Adrenal gland (tissue), 5 donors: Measurements from ENCODE around the gene BRIP1.

Experiments used
- POLR2A ChIP-seq, 2 donors: fragments of 450-650 bp; IDR thresholded peaks; one replicate each; pipeline ENCODE4 v1.6.1; 2017; ENCODE audit warnings: antibody characterized with exemption in 2 of 2, mild to moderate bottlenecking in 2 of 2, moderate library complexity in 1 of 2
- TF ChIP-seq, protein P1 (sequence below), 6 experiments: fragments of 450-650 bp in 4 of 6; fragments of 200-600 bp in 2 of 6; sonication (generic) in 1 of 6; IDR thresholded peaks; 1 replicate in 5 of 6; 2 replicates in 1 of 6; pipeline versions ENCODE4 v1.5.1 to v1.8.0; 2016 to 2021; ENCODE audit warnings: antibody characterized with exemption in 6 of 6, mild to moderate bottlenecking in 2 of 6, moderate library complexity in 1 of 6
- donor health status: DM: no; HTN: no; CAD: no.

DNA sequence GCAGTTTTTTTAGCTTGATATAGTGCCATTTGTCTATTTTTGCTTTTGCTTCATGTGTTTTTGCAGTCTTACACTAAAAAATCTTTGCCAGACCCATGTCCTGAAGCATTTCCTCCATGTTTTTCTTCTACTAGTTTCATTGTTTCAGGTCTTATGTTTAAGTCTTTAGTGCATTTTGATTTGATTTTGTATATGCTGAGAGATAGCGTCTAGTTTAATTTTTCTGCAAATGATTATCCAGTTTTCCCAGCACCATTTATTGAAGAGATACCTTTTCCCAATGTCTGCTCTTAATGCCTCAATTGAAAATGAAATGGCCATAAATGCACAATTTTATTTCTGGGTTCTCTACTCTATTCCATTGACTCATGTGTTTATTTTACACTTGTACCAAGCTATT lies 231.5 kb downstream of the BRIP1 start:
- TF ChIP-seq, protein P1, sequence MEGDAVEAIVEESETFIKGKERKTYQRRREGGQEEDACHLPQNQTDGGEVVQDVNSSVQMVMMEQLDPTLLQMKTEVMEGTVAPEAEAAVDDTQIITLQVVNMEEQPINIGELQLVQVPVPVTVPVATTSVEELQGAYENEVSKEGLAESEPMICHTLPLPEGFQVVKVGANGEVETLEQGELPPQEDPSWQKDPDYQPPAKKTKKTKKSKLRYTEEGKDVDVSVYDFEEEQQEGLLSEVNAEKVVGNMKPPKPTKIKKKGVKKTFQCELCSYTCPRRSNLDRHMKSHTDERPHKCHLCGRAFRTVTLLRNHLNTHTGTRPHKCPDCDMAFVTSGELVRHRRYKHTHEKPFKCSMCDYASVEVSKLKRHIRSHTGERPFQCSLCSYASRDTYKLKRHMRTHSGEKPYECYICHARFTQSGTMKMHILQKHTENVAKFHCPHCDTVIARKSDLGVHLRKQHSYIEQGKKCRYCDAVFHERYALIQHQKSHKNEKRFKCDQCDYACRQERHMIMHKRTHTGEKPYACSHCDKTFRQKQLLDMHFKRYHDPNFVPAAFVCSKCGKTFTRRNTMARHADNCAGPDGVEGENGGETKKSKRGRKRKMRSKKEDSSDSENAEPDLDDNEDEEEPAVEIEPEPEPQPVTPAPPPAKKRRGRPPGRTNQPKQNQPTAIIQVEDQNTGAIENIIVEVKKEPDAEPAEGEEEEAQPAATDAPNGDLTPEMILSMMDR (IDR thresholded peaks at IDR 0.05): no peak
- TF ChIP-seq POLR2A (IDR thresholded peaks at IDR 0.05): no peak
